HG03460 (cell line): ENCODE measurements around the gene REC8.
"Not testable (repeated sequence)": the region's sequence is repeated elsewhere in the genome, so short reads cannot be mapped to it uniquely, and the experiment has no call there.

Experiments
- ATAC-seq: cut with Tn5 transposase; IDR thresholded peaks from one replicate; pipeline ENCODE4 v1.9.1; 2021; ENCODE audit not compliant: unreplicated experiment

REC8 gene

GRCh38 chr14:24183014-24183481 lies 11.2 kb downstream of the REC8 start:
- ATAC-seq = no peak

- no peak for ATAC-seq
These were observed 12.5 kb downstream of the REC8 start for GRCh38 chr14:24184104-24184970.

GRCh38 chr14:24185026-24185425 lies 13.1 kb downstream of the REC8 start:
- no peak for ATAC-seq

GRCh38 chr14:24185741-24186140 lies 13.9 kb downstream of the REC8 start:
- ATAC-seq = no peak

GRCh38 chr14:24186831-24187538 lies 15.1 kb downstream of the REC8 start:
- ATAC-seq = no peak

GRCh38 chr14:24187539-24187915 lies 15.6 kb downstream of the REC8 start:
- ATAC-seq = no peak

- ATAC-seq = peak; percentile 92
These were observed 16.6 kb downstream of the REC8 start, which contains the start of gene IPO4 for GRCh38 chr14:24188251-24189058. IPO4 (minus strand) TSS chr14:24188816; CDS start chr14:24188787, 29 bp downstream.

GRCh38 chr14:24189059-24189375 lies 17.1 kb downstream of the REC8 start:
- ATAC-seq = no peak

GRCh38 chr14:24189460-24189859 lies 17.6 kb downstream of the REC8 start:
- ATAC-seq = no peak

- ATAC-seq = no peak
These were observed 18.5 kb downstream of the REC8 start for GRCh38 chr14:24190416-24190815.

- no peak for ATAC-seq
These were observed 21.1 kb downstream of the REC8 start for GRCh38 chr14:24192933-24193332.

- no peak for ATAC-seq
These were observed 22.4 kb downstream of the REC8 start for GRCh38 chr14:24194186-24194872.

- ATAC-seq = no peak
These were observed 22.9 kb downstream of the REC8 start for GRCh38 chr14:24194873-24195185.

- ATAC-seq = peak; percentile 87
These were observed 23.5 kb downstream of the REC8 start, which contains the start of gene TM9SF1 for GRCh38 chr14:24195186-24196070. TM9SF1 (minus strand) TSS chr14:24195441; CDS start chr14:24195019, 422 bp downstream.

GRCh38 chr14:24196071-24197055 lies 24.5 kb downstream of the REC8 start:
- no peak for ATAC-seq

GRCh38 chr14:24197056-24197450 lies 25.2 kb downstream of the REC8 start:
- ATAC-seq = no peak

GRCh38 chr14:24198814-24199524 lies 27.1 kb downstream of the REC8 start:
- no peak for ATAC-seq

- ATAC-seq = not testable (repeated sequence)
These were observed 30.7 kb downstream of the REC8 start for GRCh38 chr14:24202538-24202937.
